PFSK-1 (cell line): Measurements from ENCODE around the gene KLHL21.

Experiments
- FOXP2 ChIP-seq: optimal IDR thresholded peaks from 2 replicates; pipeline ENCODE3; 2011; ENCODE audit warnings: borderline replicate concordance, control low read depth, inconsistent platforms; ENCODE audit not compliant: insufficient read depth; ENCODE audit errors: extremely low read length, extremely low read depth
- POLR2AphosphoS5 ChIP-seq: IDR thresholded peaks from 2 replicates; pipeline ENCODE4 v1.6.1; 2012; ENCODE audit warnings: low read depth, mild to moderate bottlenecking, control low read depth, low read length, moderate library complexity
- REST ChIP-seq, 2 experiments: IDR thresholded peaks; 2 replicates each; pipeline versions ENCODE4 v1.6.1 to v1.8.0; 2011 to 2012; ENCODE audit warnings: low read depth in 2 of 2, low read length in 2 of 2, control low read depth in 1 of 2, inconsistent platforms in 1 of 2, mild to moderate bottlenecking in 1 of 2, moderate library complexity in 1 of 2; ENCODE audit not compliant: insufficient read depth in 1 of 2
- SIN3A ChIP-seq: IDR thresholded peaks from 2 replicates; pipeline ENCODE4 v1.6.1; 2012; ENCODE audit warnings: mild to moderate bottlenecking, low read length, moderate library complexity, borderline replicate concordance; ENCODE audit not compliant: insufficient read depth
- TAF1 ChIP-seq: IDR thresholded peaks from 2 replicates; pipeline ENCODE4 v1.6.1; 2012; ENCODE audit warnings: low read length, control low read depth, borderline replicate concordance; ENCODE audit not compliant: insufficient read depth

GRCh38 chr1:6596886-6597776 lies 5.5 kb downstream of the KLHL21 start:
- TF ChIP-seq REST (IDR thresholded peaks at IDR 0.05; ENCODE audit: insufficient read depth in 1 of 2, low read depth in 2 of 2, low read length in 2 of 2) = no peak
- TF ChIP-seq SIN3A = no peak
- TF ChIP-seq FOXP2 = no peak
- TF ChIP-seq TAF1 = no peak
- no peak for TF ChIP-seq POLR2AphosphoS5
